OCI-M1 (cell line): ENCODE results near the gene ARHGEF33.
A peak's percentile ranks its signal among the peaks of the same experiment; 100 is the strongest.
"Not testable (repeated sequence)": the region's sequence is repeated elsewhere in the genome, so short reads cannot be mapped to it uniquely, and the experiment has no call there.

Experiments
- DNase-seq: peaks from one replicate; lab custom pipeline; 2025; lab: John Stamatoyannopoulos, UW

The ARHGEF33 gene

DNA sequence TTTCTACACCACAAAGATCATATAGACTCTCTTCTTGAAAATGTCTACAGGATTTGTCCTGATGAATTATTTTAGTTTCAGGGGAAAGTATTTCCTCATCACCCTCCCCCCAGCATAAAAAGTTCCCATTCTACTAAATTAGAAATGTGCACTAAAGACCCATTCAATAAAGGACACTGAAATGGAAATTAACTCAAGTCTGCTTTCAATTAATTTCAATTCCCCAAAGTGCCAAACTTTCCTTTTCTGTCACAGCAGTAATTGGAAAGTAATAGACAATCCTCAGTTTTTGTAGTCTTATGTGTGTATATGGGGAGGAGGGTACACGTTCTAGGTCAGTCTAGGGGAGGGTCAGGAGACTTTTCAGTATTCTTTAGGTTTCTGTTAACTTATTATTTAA lies 21.5 kb downstream of the ARHGEF33 start:
- no peak for DNase-seq

DNA sequence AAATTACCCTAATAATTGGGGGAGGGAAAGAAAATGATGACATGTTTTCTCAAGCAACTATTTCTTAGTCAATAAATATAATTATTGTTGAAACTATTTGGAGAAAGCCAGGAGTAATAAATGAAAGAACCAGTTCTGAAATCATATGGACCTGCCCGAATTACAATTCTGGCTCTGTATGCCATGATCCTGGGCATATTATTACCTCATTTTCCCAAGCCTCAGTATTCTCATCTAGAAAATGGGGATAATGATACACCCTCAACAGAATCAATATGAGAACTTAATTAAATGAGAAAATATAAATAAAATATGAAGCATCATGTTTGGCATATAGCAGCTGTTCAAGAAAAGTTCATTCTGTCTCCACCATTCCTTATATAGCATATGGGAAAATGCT lies 22.9 kb downstream of the ARHGEF33 start:
- DNase-seq: no peak

DNA sequence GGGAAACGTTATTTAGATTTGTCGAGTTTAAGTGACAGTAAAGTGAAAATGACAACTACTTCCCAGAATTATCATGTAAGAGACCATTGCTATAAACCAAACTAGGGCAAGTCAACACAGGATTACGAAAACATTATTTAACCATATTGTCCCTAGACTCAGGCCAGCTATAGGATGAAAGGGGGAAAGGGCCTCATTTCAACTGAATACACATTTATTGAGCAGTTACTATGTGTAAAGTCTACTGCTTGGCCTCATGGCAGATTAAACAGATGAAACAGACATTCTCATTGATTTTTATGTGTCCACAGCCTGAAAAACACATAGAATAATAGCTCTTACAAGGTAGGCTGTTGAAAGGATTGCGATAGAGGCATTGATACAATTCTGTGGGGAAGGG lies 32.7 kb downstream of the ARHGEF33 start:
- no peak for DNase-seq

DNA sequence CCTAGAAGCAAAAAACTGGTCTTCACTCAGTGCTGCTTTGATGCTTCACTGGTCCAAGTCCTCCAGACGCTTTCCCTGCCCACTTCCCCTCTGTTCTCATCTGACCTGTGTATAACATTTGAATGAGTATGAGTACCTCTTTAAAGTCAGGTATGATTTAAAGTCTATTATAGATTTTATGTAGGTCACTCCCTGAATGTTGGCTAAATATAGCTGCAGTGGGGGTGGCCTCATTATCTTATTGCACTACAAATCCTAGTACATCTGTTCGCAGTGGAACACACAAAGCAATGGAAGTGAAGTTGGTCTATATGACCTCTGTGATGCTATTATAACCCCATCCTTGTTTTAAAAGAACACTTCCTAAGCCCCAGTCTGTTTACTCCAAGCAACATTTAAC lies 33.2 kb downstream of the ARHGEF33 start:
- DNase-seq: no peak

DNA sequence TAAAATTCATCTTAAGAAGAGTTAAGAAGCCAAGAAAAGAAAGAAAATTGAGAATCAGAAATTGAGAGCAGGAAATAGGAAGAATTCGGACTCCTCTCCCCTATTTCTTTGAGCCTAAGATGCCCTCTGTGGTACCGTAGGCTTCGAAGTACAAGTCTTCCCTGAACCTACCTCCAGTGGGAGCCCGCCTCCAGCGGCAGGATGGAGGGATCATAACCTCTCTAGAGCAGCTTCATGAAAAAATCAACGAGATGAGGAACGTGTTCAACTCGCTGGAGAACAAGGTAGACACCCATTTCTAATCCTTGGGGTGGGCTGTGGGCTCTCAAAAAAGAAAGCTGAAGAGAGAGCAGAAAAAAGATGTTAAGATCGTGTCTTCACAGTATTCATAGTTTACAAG lies 36.3 kb downstream of the ARHGEF33 start:
- DNase-seq: no peak

DNA sequence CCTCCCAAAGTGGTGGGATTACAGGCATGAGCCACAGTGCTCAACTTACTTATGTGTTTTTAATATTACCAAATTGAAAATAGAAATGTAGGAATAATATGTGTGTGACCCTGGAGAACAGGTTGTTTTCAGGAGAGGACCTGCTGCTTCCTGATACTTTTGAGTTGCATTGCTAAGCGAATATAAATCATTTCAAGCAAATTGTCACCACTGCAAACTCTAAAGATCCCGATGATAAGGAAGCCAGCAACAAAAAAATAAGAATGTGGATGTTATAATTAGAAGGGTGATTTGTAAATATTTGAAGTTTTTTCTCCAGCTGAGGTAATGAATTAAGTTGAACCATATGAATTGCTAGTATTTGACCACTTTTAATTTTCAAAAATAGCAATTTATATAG lies 40.9 kb downstream of the ARHGEF33 start:
- no peak for DNase-seq

DNA sequence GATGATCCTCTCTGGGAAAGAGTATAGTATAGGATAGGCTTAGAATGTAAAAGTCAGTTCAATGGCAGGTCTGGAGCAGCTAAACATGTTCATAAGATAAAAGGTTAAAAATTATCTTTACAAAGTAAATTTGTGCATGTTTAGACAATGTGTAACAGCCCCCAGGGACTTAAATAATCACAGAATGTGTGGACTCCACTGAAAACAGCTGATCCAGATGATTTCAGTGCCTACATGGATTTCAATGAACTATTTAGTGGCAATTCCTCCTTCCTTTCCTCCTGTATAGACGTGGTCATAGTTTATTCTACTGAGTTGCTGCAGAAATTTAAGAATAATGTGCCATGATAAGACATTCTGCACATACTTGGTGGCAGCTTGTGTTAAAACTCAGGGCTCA lies 42.9 kb downstream of the ARHGEF33 start:
- DNase-seq: no peak

DNA sequence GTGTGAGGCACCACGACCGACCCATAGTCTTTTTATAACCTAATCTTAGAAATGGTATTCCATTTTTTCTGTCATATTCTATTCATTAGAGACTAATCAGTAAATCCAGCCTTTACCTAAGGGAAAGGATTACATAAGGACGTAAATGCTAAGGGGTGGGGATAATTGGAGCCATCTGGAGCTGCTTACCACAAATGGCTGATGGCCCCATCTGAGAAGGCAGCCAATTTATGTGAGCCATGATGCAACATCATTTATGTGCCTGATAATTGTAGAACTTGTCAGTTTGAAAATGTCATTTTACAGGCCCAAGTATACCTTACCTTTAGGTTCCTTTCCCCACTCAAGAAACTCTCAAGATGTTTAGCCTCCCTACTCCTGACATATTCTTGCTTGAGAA lies 44.0 kb downstream of the ARHGEF33 start:
- no peak for DNase-seq

DNA sequence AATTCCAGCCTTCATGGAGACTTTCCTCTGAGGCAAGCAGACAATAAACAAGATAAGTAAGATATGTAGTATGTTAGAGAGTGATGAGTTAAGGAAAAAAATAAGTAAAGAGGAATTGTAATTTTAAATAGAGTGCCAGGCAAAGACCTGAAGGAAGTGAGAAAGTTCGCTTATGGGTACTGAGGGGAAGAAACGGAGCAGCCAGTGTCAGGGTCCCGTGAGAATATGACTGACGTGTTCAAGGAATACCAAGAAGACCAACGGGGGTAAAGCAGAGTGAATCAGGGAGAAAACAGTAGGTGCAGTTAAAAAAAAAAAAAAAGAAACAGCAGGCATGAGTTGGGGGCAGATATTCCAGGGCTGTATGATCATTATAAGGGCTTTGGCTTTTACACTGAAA lies 45.1 kb downstream of the ARHGEF33 start:
- DNase-seq: no peak

DNA sequence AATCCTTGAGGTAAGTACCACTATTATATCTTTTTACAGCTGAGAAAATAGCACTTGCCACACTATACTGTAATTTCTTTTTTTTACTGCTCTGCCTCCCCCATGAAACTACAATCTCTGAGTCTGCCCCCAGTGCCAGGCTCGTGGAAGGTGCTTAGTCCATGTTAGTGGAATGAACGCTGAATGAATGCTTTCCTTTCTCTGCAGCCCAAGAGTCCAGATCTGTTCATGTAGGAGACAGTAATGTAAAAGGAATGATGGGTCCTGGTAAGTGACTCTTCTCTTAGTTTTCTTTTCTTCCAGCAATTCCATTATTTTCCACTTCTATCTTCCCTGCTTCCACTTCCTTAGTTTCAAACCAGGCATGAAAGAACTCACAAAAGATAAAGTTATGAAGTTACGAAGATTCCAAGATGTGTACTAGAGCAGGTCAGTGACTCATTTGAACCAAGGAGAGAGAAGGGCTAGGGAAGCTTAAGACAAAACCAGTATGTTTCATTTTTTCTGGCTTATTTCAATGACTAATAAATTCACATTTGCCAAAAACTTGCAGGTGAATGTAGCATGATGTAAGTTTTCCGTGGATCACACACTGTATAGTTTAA lies 46.0 kb downstream of the ARHGEF33 start:
- DNase-seq: no peak

DNA sequence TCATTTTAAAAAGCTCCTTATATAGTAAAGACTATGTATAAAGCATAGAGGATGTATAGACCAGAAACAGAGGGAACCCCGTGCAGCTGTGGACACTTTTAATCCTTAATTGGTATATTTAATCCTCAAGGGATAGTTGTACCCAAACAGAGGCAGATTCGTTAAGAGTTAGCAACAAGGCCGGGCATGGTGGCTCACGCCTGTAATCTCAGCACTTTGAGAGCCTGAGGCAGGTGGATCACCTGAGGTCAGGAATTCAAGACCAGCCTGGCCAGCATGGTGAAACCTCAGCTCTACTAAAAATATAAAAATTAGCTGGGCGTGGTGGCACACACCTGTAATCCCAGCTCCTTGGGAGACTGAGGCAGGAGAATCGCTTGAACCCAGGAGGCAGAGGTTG lies 46.8 kb downstream of the ARHGEF33 start:
- not testable (repeated sequence) for DNase-seq

DNA sequence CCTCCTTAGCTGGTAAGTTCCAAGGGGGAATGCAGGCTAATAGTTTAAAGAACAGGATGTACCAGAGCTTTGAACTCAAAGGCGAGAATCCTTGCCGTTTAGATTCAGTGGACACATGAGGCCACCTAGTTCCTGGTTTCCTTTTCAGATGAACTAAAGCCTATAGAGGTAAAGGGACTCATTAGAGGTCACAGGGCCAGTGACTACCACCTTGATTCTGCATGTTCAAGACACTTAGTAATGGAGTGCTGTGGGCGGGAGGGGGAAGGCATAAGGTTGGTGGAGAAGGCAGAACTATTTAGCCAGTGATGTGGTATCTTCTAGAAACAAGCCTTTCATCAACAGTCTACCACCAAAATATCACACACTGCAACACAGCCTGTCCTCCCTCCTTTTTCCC lies 47.9 kb downstream of the ARHGEF33 start:
- DNase-seq: no peak

DNA sequence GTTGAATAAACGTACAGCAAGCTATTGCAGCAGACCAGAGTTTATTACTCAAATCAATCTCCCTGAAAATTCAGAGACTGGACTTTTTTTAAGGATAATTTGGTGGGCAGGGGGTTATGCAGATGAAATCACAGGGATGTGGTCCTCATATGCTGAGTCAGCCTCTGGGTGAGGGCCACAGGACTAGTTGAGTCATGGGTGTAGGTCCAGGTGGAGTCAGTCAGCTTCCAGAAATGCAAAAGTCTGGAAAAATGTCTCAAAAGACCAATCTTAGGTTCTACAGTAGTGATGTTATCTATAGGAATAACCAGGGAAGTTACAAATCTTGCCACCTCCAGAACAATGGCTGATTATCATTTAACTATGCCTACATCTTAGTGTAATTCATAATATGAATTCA lies 51.1 kb downstream of the ARHGEF33 start:
- DNase-seq: no peak

DNA sequence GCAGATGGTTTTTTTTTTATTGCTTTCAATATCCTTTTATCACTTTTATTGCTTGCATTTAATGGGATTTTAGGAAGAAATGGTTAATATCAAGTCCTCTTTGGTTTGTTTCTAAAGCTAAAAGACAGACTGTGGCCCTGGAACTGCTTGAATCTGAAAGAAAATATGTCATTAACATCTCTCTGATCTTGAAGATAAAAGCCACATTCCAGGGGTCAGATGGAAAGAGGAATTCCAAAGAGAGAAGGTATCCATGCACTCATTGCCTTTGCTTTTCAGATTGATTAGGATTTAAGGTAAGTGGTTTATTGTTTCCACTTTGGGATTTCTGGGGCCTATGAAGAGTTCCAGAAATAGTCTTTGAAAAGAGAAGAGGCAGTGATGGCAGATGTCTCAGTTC lies 54.1 kb downstream of the ARHGEF33 start:
- DNase-seq: no peak

DNA sequence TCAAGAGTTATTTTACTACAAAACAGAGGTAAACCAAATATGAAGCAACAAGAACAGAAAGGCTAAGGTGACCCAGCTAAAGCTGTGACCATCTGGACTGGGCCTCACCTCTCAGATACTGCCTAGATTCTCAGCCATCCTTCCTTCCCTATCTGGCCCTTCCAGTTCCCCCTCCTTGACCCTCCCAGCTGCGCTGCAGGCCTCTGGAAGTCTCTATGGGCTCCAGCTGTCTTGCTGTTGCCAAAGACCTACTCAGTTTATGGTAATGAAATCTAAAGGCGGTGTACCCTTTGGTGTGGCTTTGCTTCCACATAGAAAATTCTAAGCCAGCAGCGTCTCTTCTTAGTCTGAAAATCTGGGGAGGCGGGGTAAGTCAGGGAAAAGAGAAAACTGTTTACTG lies 55.7 kb downstream of the ARHGEF33 start:
- no peak for DNase-seq

DNA sequence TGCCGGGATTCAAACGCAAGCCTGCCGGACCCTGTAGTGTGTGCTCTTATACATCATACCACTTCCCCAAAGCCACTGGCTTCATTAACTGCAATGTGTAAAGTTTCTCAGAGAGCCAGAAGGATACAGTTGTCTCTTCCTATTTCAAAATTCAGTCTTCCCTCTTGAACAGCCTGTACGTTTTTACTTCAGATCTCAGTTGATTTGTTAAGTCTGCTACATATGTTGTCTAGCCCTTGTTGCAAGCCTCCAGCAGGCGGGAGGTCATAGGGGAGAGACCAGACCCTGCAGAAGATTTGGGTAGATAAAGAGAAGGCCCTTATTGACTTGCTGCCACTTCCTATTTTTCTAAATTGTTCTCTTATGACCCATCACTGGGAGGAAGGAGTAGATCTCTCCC lies 56.2 kb downstream of the ARHGEF33 start:
- DNase-seq: peak; percentile 84

DNA sequence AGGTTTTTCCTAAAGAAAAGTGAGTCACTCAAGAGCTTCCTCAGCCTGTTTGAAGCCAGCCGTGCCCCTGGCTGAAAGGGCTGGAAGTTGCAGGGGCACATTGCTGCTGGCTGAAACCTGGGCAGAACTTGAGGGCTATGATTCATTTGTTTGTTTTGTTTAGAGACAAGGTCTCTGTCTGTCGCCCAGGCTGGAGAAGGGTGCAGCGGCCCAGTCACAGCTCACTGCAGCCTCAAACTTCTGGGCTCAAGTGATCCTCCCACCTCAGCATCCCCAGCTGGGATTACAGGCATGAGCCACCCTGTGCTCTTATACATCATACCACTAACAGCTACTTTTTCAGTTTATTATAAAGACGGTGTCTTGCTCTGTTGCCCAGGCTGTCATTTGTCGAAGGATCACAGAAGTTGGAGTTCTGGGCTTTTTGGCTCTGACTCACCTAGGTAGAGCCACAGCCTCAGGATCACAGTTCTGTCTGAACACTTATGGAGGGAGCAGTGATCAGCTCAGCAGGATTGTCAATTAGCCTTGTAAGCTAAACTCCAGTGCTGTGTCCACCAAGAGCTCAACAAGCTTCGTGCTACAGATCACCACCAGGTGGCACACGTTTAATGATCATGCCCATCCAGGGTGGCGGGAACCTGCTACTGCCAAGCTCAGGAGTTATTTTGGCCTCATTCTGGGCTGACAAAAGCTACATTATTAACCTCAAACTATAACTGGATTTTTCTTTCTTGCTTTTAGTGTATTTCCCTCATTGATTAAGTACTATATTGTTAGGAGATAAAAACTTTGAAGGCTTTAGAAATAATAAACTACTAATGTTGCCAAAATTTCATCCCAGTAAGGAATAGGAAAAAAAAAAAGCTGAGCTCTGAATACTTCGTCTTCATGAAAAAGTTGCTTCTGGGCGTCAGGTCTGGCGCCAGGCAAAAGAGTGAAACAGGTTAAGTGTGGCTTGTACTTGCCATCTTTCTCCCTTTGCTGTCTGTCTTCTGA lies 57.9 kb downstream of the ARHGEF33 start:
- peak; percentile 88 for DNase-seq

DNA sequence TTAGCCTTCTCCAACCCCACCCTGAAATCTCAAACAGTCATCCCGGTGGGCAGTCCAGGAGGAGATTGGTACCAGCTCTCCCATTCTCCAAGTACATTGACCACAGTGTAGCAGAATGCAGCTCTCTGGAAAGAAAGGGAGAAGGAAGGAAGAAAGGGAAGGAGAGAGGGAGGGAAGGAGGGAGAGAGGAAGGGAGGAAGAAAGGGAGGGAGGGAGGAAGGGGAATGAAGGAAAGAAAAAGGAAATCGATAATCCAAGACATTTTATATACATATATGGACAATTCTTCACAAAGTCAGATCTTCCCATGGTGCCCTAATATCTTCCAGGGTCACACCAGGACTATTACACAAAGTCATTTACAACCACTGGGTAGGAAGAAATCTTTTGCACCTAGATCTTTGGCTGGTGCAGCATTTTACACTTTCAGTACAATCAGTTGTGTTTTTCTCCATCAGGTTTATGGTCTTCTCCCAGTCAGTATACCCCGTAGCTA lies 58.8 kb downstream of the ARHGEF33 start:
- no peak for DNase-seq

DNA sequence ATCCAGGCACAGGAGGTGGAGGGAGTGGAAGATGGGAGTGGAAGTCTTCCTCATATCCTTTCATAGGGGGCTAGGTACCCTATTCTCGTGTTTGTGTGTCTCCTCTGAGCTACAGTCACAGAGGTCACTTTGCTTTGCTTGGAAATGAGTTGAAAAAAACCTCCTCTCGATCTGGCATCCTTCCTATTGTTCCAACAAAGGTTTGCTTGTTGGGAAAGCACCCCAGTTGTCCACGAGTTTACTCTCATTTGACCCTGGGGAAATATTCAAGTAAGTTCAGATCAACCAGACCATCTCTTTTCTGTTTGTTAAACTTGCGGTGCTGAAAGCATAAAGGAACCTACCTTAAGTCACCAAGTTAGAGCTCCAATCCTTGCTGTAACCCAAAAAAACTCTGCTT lies 59.3 kb downstream of the ARHGEF33 start:
- no peak for DNase-seq

DNA sequence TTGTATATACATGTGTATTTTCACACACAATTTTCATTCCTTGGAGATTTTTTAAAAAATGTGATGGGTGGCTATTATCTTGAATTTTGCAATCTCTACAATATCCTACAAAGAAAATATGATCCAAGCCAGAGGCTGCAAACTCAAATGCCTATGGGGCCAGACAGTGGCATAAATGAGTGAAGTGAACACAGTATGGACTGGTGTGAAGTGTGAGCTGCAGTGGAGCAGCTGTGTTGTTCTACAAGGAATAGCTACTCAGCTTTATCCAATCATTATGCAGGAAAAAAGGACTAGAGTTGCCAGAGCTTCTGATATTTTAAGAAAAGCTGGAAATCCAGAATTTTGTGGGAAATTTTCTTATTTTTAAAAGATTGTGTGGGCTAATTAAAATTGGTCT lies 62.1 kb downstream of the ARHGEF33 start:
- no peak for DNase-seq

DNA sequence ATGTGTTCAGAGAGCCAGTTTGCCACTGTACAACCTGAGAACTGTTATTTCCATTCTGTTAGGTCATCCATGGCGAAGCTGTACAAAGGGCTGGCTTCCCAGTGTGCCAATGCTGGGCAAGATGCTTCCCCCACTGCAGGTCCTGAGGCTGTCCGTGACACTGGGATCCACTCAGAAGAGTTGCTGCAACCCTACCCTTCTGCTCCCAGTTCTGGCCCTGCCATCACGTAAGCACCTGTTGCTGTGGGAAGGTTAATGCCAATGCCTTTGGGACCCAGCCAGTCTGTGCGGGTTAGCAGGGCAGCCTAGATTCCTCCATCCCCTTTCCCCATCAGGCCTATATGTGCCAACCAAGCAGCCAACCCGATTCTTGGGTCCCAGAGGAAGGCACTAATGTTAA lies 68.3 kb downstream of the ARHGEF33 start:
- DNase-seq: no peak

DNA sequence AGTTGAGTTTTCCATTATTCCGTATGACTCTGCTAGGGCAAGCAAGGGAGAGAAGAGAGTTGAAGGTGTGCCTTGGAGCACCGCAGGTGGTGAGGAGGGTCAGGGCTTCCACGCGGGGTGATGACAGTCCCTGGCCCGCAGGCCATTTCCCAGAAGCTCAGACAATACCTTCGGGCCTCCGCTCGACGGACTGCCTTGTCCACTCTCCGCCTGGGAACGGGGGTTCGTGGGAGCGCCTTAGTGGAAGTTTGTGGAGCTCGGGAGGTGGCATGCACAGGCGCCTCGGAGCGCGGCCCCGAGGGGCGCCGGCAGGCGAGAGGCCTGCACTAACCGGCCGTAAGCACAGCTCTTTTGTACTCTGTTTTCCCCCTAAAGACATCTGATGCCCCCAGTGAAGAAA lies 69.8 kb downstream of the ARHGEF33 start:
- DNase-seq: no peak

DNA sequence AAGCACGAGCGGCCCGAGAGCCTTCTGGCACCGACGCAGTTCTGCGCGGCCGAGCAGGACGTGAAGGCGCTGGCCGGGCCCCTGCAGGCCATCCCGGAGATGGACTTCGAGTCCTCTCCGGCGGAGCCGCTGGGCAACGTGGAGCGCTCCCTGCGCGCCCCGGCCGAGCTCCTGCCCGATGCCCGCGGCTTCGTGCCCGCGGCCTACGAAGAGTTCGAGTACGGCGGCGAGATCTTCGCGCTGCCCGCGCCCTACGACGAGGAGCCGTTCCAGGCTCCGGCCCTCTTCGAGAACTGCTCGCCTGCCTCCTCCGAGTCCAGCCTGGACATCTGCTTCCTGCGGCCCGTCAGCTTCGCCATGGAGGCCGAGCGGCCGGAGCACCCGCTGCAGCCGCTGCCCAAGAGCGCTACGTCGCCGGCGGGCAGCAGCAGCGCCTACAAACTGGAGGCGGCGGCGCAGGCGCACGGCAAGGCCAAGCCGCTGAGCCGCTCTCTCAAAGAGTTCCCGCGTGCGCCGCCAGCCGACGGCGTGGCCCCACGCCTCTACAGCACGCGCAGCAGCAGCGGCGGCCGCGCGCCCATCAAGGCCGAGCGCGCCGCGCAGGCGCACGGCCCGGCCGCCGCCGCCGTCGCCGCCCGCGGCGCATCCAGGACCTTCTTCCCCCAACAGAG lies 70.4 kb downstream of the ARHGEF33 start:
- DNase-seq: no peak
